Lung (tissue), 12 donors: Measurements from ENCODE around the gene ATF6. TPM values are rescaled to one million over a fixed set of nuclear protein-coding genes. Genes with fewer than 3 reads are reported as not detected.
"Not testable (repeated sequence)": the region's sequence is repeated elsewhere in the genome, so short reads cannot be mapped to it uniquely, and the experiment has no call there.

ENCODE experiments used
- ATAC-seq: fragments of 200-7000 bp; cut with Tn5 transposase; one replicate; pipeline ENCODE4 v1.9.1; 2020; ENCODE audit warnings: moderate number of reproducible peaks; ENCODE audit not compliant: insufficient read depth, low FRiP score
- DNase-seq, 3 donors: peaks; one replicate each; pipeline ENCODE4 v3.0.0-alpha.2; 2013 to 2017
- H3K27ac ChIP-seq, 2 donors: one replicate each; pipeline ENCODE4 v1.5.1; 2013; ENCODE audit warnings: mild to moderate bottlenecking in 2 of 2, moderate library complexity in 2 of 2, control low read depth in 1 of 2, inconsistent platforms in 1 of 2, low read depth in 1 of 2, low read length in 1 of 2
- H3K27me3 ChIP-seq, 3 donors: one replicate each; pipeline ENCODE4 v1.5.1; 2013; ENCODE audit warnings: low read length in 2 of 3; ENCODE audit not compliant: control insufficient read depth in 3 of 3, insufficient read depth in 3 of 3
- H3K36me3 ChIP-seq, 4 donors: one replicate each; pipeline ENCODE4 v1.5.1; 2013; ENCODE audit warnings: low read length in 4 of 4, mild to moderate bottlenecking in 1 of 4, moderate library complexity in 1 of 4; ENCODE audit not compliant: control insufficient read depth in 4 of 4, insufficient read depth in 4 of 4
- H3K4me1 ChIP-seq, 5 donors: one replicate each; pipeline ENCODE4 v1.5.1; 2013; ENCODE audit warnings: low read length in 5 of 5, mild to moderate bottlenecking in 2 of 5, moderate library complexity in 1 of 5; ENCODE audit not compliant: control insufficient read depth in 5 of 5, insufficient read depth in 5 of 5
- H3K4me3 ChIP-seq: one replicate; pipeline ENCODE4 v1.5.1; 2013; ENCODE audit warnings: mild to moderate bottlenecking, control low read depth, moderate library complexity
- H3K9ac ChIP-seq, 2 donors: one replicate each; pipeline ENCODE4 v1.5.1; 2013; ENCODE audit warnings: low read length in 2 of 2, control low read depth in 1 of 2; ENCODE audit not compliant: insufficient read depth in 1 of 2
- H3K9me3 ChIP-seq, 4 donors: one replicate each; pipeline ENCODE4 v1.5.1; 2013; ENCODE audit warnings: low read length in 3 of 4, mild to moderate bottlenecking in 1 of 4, moderate library complexity in 1 of 4; ENCODE audit not compliant: control insufficient read depth in 4 of 4, insufficient read depth in 3 of 4
- CTCF ChIP-seq: IDR thresholded peaks from 2 replicates; pipeline ENCODE4 v1.5.1; 2012; ENCODE audit warnings: mild to moderate bottlenecking; ENCODE audit errors: control extremely low read depth, extremely low read depth
- WGBS, 2 donors: extraction: QIAGEN DNeasy Blood & Tissue Kit; methylation state at CpG; one replicate each; pipeline ENCODE4 v1.1.7; 2013; 5-methylcytosine and 5-hydroxymethylcytosine counted together
- polyA plus RNA-seq, 2 donors: library from polyadenylated mRNA; stranded (reverse); fragments of 200-250 nt; gene quantifications; one replicate each; pipeline ENCODE4 v1.2.1, GENCODE V29; 2013
- total RNA-seq, 2 donors: library from RNA; depleted of rRNA in 1 of 2; stranded (reverse); fragments of >200 nt in 1 of 2; gene quantifications; one replicate each; pipeline ENCODE4 v1.2.1, GENCODE V29; 2014 to 2021
- donor health status: control.
- donor health status: control.
- donor health status: Bipolar disorder and iron deficiency.
- donor health status: healthy.
- donor health status: DM: yes; HTN: yes; CAD: no.

Gene ATF6
- total and polyA plus RNA-seq, 4 donors: 4.3 to 44.8 (median 22.6) TPM

GRCh38 chr1:161805399-161806197 lies 39.5 kb downstream of the ATF6 start:
- peaks cover 0 to 6% (median 2%) of the 10 kb centered on the region in 4 donors for H3K9me3 ChIP-seq
- DNase-seq: no peak

GRCh38 chr1:161809202-161809601 lies 43.1 kb downstream of the ATF6 start:
- DNase-seq, H3K27ac ChIP-seq, H3K9ac ChIP-seq, H3K4me3 ChIP-seq, H3K4me1 ChIP-seq, ATAC-seq, H3K27me3 ChIP-seq, H3K9me3 ChIP-seq: not testable (repeated sequence)
- 99 to 100% methylated on average over 2 of the region's 2 CpGs for WGBS, 2 donors
- peaks cover 2 to 12% (median 8%) of the 10 kb centered on the region in 4 donors for H3K36me3 ChIP-seq

More at GRCh38 chr1:161805399-161806197, 39.5 kb downstream of the ATF6 start:
- WGBS, 2 donors: 88 to 91% methylated on average over 3 of the region's 3 CpGs
- no peak for TF ChIP-seq CTCF
- peaks cover 2 to 12% (median 9%) of the 10 kb centered on the region in 4 donors for H3K36me3 ChIP-seq
- ATAC-seq: no peak
- no peak overlapping the region for H3K27ac ChIP-seq
- no peaks in the 10 kb centered on the region for H3K4me1 ChIP-seq
- no peak overlapping the region for H3K4me3 ChIP-seq
- H3K27me3 ChIP-seq: no peaks in the 10 kb centered on the region
- H3K9ac ChIP-seq: no peak overlapping the region

GRCh38 chr1:161809656-161810055 lies 43.5 kb downstream of the ATF6 start:
- not testable (repeated sequence) for H3K27ac ChIP-seq, H3K9me3 ChIP-seq, ATAC-seq, DNase-seq, H3K9ac ChIP-seq, H3K4me1 ChIP-seq, H3K4me3 ChIP-seq, H3K27me3 ChIP-seq
- peaks cover 2 to 12% (median 8%) of the 10 kb centered on the region in 4 donors for H3K36me3 ChIP-seq
- 81 to 91% methylated on average over 1 of the region's 1 CpG for WGBS, 2 donors

GRCh38 chr1:161810780-161811179 lies 44.7 kb downstream of the ATF6 start:
- TF ChIP-seq CTCF: no peak

More at GRCh38 chr1:161810780-161811179, 44.7 kb downstream of the ATF6 start:
- Histone ChIP-seq H3K9me3 (peaks cover 0 to 8% (median 2%) of the 10 kb centered on the region in 4 donors), H3K4me1 (no peaks in the 10 kb centered on the region), H3K4me3 (no peak overlapping the region), H3K27me3 (no peaks in the 10 kb centered on the region), H3K27ac (no peak overlapping the region), H3K36me3 (peaks cover 3 to 12% (median 8%) of the 10 kb centered on the region in 4 donors), H3K9ac (no peak overlapping the region)
- 96 to 97% methylated on average over 3 of the region's 3 CpGs for WGBS, 2 donors
- DNase-seq (no peak), ATAC-seq (no peak)
